WTC11 (cell line): ENCODE results near the gene LCLAT1.

Source experiments
- ATF2 ChIP-seq: sonication (generic); formaldehyde crosslinking; IDR thresholded peaks from 2 replicates; pipeline ENCODE4 v1.8.1; 2022; ENCODE audit warnings: low read depth, missing genetic modification reagents, borderline replicate concordance
- CTCF ChIP-seq: fragments of 200-600 bp; IDR thresholded peaks from 2 replicates; pipeline ENCODE4 v1.8.0; 2022; ENCODE audit warnings: antibody characterized with exemption
- ELF4 ChIP-seq: sonication (generic); formaldehyde crosslinking; IDR thresholded peaks from 2 replicates; pipeline ENCODE4 v1.8.1; 2022; ENCODE audit warnings: low read depth, mild to moderate bottlenecking, moderate library complexity, missing genetic modification reagents
- ESRRA ChIP-seq: sonication (generic); formaldehyde crosslinking; IDR thresholded peaks from 2 replicates; pipeline ENCODE4 v1.8.1; 2022; ENCODE audit warnings: mild to moderate bottlenecking, missing genetic modification reagents, borderline replicate concordance
- MAX ChIP-seq: sonication (generic); formaldehyde crosslinking; IDR thresholded peaks from 2 replicates; pipeline ENCODE4 v1.8.0; 2022; ENCODE audit warnings: mild to moderate bottlenecking, missing genetic modification reagents
- NFYB ChIP-seq: sonication (generic); formaldehyde crosslinking; conservative IDR thresholded peaks from 2 replicates; pipeline ENCODE4 v1.8.0; 2022; ENCODE audit warnings: low read depth, missing genetic modification reagents
- NR2C2 ChIP-seq: sonication (generic); formaldehyde crosslinking; IDR thresholded peaks from 2 replicates; pipeline ENCODE4 v1.8.0; 2022; ENCODE audit warnings: mild to moderate bottlenecking, missing genetic modification reagents
- RELA ChIP-seq: sonication (generic); formaldehyde crosslinking; IDR thresholded peaks from 2 replicates; pipeline ENCODE4 v1.8.1; 2022; ENCODE audit warnings: missing genetic modification reagents, mild to moderate bottlenecking, borderline replicate concordance
- ZNF317 ChIP-seq: sonication (generic); formaldehyde crosslinking; IDR thresholded peaks from 2 replicates; pipeline ENCODE4 v1.8.1; 2023; ENCODE audit warnings: low read depth, mild to moderate bottlenecking, moderate library complexity, missing genetic modification reagents, borderline replicate concordance

GRCh38 chr2:30510409-30510808 is 63.4 kb downstream of the LCLAT1 start:
- TF ChIP-seq ELF4 (no peak), RELA (CRISPR knock-in tag) (no peak), CTCF (no peak), ATF2 (CRISPR knock-in tag) (no peak), ESRRA (no peak), NFYB (no peak), ZNF317 (no peak), NR2C2 (no peak), MAX (CRISPR knock-in tag) (no peak)
